GM19035 (cell line): Measurements from ENCODE around the gene BCL2.

Experiments
- ATAC-seq: cut with Tn5 transposase; IDR thresholded peaks from one replicate; pipeline ENCODE4 v1.9.1; 2021; ENCODE audit not compliant: unreplicated experiment

BCL2 gene

DNA sequence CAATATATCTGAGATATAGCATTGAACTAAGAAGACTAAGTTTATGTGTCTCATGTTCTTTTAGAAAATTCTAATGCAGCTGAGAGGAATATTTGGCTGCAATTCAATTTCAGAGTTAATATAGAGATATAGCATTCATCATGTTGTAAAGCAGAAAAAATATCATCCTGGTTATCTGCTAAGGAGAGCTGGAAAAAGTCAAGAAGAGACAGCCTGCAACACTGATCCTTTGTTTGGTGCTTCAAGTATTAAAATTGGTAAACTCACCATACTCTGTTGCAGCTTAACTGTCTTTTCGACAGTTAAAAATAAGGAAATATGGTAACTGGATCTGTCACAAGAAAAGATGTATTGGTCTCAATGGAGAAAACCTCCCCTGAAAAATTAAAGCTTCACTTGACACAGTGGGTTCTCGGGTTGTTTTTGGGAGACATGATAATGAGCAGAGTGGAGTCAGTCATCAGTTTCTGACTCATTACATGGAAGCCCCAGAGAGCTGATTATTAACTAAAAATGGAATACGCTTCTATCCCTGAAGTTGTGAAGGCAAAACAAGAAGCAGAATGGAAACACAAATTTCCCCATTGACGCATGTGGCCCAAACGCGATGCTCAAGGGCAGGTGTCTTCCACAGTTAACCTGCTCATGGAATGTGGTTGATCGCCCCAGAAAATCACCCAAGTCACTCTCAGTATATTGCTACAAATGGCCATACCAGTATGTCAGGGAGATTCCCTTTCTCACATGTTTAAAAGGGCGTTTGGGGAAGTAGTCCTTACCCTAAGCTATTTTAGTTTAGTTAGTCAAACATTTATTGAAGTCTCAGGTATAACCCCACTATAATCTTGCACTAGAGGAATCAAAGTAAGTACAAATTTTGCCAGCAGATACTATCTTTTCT, 8.2 kb downstream of the BCL2 start:
- peak; percentile 59 for ATAC-seq

- ATAC-seq, result no peak
Measured at GRCh38 chr18:63309422-63309821, 10.1 kb downstream of the BCL2 start.

GRCh38 chr18:63307551-63308200, 11.9 kb downstream of the BCL2 start:
- ATAC-seq, result no peak

GRCh38 chr18:63306819-63307550, 12.6 kb downstream of the BCL2 start:
- ATAC-seq, result no peak

DNA sequence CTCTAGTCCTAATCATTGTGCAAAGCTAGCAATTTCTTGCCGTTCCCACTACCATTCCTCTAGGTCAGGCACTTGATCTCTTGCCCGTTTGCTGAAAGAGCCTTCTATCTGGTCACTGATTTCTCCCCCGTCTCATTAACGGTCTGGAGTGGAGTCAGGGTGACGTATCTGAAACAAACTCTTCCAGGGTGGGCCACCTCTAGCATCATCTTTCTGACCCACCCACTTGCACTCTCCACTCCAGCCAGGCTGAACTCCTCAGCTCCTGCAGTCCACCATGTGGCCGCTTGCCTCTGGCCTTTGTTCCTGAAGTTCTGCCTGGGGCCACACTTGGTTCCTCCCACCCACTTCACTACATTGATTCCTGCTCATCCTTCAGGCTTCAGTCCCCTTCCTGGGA, 13.3 kb downstream of the BCL2 start:
- ATAC-seq, result no peak

DNA sequence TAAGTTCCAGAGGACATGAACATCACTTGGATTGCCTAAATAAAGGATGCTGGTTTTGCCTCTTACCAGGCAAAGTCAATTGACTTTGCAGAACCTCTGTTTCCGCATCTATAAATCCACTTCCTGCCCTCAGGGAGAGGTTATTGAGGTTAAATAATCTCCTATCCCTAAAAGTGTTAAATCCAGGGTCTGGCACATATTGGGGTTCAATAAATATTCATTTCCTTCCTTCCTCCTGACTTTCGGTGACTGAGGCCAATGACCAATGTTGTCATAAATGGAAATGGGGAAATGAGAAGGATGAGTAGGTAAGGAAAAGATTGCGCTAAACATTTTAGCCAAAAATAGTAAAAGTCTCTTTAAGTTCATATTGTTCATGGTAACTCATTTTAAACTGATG, 16.0 kb downstream of the BCL2 start:
- no peak for ATAC-seq

DNA sequence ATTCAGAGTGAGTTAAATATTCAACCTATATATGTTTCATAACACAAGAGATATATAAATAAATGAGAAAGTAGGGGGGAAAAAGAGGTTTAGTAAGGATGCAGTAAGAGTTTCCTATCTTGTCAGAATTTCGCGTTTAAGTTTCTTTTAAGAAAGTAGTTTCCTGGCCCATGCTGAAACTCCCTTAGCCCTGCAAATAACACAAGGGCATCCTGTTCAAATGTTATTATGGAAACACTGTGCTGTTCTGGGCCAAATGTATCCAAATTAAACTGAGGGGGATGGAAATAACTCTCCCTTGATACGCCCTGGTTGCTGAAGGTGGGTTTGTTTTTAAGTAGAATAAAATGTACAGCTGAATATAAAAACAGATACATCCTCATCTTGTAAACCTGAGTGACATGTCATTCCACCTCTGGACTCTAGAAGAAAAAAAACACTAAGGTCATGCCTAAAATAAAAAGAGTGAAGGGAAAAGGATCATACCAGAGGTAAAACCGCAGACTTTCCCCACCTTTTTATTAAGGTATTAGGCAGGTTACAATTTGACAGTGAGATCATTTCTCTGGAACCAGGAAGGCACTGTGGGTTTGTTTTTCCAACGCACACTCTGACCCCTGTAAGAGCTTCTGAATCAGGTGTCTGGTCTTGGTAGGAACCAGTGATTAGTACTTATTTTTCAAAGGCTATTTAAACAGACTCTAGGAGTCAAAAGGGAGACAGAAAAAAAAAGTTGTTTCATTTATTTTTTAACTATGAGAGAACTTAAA, 16.7 kb downstream of the BCL2 start:
- ATAC-seq, result no peak

GRCh38 chr18:63302220-63302619, 17.3 kb downstream of the BCL2 start:
- ATAC-seq, result no peak

GRCh38 chr18:63301434-63301833, 18.1 kb downstream of the BCL2 start:
- ATAC-seq, result no peak

- peak; percentile 70 for ATAC-seq
Measured at GRCh38 chr18:63299837-63300745, 19.5 kb downstream of the BCL2 start.

DNA sequence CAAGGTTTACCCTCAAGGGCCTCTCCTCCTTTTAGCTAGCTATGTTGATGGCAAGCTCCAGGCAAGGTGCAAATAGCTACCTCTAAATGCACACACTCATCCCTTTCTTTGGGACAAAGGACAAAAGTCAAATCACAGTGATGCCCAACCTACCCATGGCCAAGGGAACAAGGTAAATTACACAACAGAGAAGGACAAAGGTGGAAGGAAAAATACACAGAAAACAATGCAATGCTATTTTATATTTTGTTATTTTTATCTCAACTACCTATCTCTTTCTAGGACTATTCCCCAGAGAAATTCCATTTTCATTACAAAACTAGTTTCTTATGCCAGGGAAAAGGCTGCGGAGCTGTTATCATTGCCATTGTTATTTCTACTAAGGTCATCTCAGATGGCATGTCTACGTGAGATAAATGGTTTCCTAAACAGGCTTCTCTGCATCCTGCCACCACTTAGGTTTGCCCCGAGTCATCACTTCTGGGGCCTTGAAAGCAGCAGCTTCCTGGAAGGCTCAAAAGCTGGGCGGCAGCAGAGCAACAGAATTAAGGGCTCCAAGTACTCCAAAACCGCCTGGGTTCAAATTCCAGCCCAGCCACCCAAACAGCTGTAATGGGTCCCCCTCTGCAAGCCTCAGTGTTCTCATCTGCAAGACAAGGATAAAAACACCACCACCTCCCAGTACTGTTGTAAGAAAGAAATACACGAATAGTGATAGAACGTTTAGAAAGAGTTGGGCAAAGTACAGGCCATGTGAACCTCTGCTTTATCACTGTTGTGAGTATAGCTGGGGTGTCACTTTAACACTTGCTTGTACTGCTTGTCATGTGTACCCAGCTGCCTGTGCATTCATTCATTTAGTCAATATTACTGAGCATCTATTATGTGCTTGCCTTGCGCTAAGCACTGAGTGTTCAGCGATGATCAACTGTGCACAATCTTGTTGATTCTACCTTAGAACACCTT, 20.9 kb downstream of the BCL2 start:
- no peak for ATAC-seq

- no peak for ATAC-seq
Measured at GRCh38 chr18:63297687-63298399, 21.7 kb downstream of the BCL2 start.

DNA sequence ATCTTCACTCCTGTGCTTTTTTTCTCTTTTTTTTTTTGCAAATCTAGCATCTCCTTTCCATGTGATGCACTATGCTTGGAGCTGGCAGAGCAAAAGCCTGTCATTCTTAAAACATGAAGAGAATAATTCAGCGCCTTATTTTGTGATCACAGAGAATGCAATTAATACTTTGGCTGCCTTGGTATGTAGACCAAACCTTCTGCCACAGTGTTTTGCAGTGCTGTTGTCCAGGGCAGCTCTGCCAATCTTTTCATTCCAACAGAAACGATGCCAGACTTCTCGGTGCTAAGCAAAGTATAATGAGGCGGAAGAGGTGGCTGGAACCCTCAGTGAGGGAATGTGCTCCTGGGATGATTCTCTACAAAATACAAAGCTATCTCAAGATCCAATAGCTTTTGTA, 25.6 kb downstream of the BCL2 start:
- ATAC-seq, result no peak

DNA sequence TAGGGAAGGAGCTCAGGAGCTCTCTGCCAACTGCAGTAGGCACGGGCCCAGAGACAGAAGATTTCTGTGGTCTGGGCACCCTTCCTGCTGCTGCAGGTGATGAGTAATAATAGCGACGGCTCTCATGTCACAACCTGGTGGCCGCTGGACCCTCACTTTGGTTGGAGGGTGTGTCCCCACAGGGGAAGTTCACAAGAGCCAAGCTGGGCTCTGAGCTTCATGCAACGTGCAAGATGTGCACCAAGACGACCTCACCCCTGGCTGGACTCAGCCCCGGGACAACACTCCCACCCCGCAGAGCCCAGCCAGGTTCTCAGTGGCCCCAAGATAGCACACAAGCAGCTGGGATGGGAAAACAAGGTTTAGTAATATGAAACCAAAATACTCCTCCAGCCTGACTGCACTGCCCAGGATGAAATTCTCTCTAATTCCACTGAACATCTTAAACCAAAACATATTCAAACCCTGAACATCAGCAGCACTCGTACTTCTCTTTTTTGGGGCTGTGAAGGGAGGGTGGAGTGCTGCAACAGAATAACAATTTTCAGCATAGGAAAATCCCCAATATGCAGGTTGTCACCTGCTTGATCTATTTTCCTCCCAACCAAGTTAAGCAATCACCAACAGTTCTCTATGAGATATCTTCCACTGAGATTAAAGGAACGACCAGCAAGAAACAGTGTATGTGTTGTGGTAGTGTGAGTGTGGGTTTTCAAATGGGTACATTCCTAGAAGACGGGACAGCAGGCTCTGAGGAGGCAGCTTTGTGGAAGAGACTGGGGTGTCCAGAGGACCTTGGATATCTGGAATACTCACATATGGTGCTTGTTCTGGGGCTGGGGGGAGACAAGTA, 26.5 kb downstream of the BCL2 start:
- ATAC-seq, result peak; percentile 63

- no peak for ATAC-seq
Measured at GRCh38 chr18:63291278-63291677, 28.3 kb downstream of the BCL2 start.

GRCh38 chr18:63290821-63291200, 28.8 kb downstream of the BCL2 start:
- no peak for ATAC-seq

- ATAC-seq, result no peak
Measured at GRCh38 chr18:63290166-63290820, 29.3 kb downstream of the BCL2 start.
